Psoas muscle (tissue), 8 donors: ENCODE data around the gene PIMREG. TPM values are rescaled to one million over a fixed set of nuclear protein-coding genes. Genes with fewer than 3 reads are reported as not detected.
A peak's percentile ranks its signal among the peaks of the same experiment; 100 is the strongest.

ENCODE experiments used
- ATAC-seq, 4 donors: fragments of 200-7000 bp; cut with Tn5 transposase; one replicate each; pipeline ENCODE4 v1.9.1; 2020; ENCODE audit warnings: moderate library complexity in 3 of 4, mild to moderate bottlenecking in 2 of 4
- DNase-seq, 2 donors: peaks; one replicate each; pipeline ENCODE4 v3.0.0-alpha.2; 2020
- H3K27ac ChIP-seq: fragments of 200-600 bp; one replicate; pipeline ENCODE4 v1.8.0; 2022
- H3K27me3 ChIP-seq, 3 donors: fragments of 200-600 bp in 1 of 3; one replicate each; pipeline versions ENCODE4 v1.6.1 to v1.8.0; 2013 to 2022; ENCODE audit warnings: low read length in 2 of 3, mild to moderate bottlenecking in 2 of 3, moderate library complexity in 1 of 3; ENCODE audit not compliant: insufficient read depth in 3 of 3
- H3K36me3 ChIP-seq, 2 donors: fragments of 200-600 bp in 1 of 2; one replicate each; pipeline versions ENCODE4 v1.6.1 to v1.8.0; 2013 to 2022; ENCODE audit warnings: low read depth in 1 of 2, mild to moderate bottlenecking in 1 of 2, moderate library complexity in 1 of 2; ENCODE audit not compliant: insufficient read depth in 1 of 2
- H3K4me1 ChIP-seq: fragments of 200-600 bp; one replicate; pipeline ENCODE4 v1.8.0; 2022
- H3K4me3 ChIP-seq: fragments of 200-600 bp; one replicate; pipeline ENCODE4 v1.8.0; 2022; ENCODE audit warnings: mild to moderate bottlenecking
- H3K9me3 ChIP-seq: fragments of 200-600 bp; one replicate; pipeline ENCODE4 v1.8.0; 2022
- WGBS, 3 donors: extraction: QIAGEN DNeasy Blood & Tissue Kit; methylation state at CpG; one replicate each; pipeline versions ENCODE4 v1.1.6 to v1.1.7; 2013; 5-methylcytosine and 5-hydroxymethylcytosine counted together
- intact Hi-C, 2 donors: fragments of 100-400 bp; cut with DNase I; formaldehyde crosslinking; loops; one replicate each; pipeline versions ENCODE4 v1.11.0 to v1.14.2; 2022
- polyA plus RNA-seq, 3 donors: library from polyadenylated mRNA; stranded (reverse); fragments of 200-250 nt; gene quantifications; one replicate each; pipeline ENCODE4 v1.2.3, GENCODE V29; 2013
- total RNA-seq, 4 donors: library from RNA; stranded (reverse); fragmentation: NEBNext Ultra II Directional in 2 of 4; extraction: Animal tissue kit (Norgen Biotek cat#: 25700) in 2 of 4; gene quantifications; one replicate each; pipeline versions ENCODE4 v1.2.1 to v1.2.4, GENCODE V29; 2021 to 2023
- TF ChIP-seq, protein P1 (sequence below): fragments of 200-600 bp; IDR thresholded peaks from one replicate; pipeline ENCODE4 v1.8.0; 2022; ENCODE audit warnings: antibody characterized with exemption
- donor health status: healthy with polysubstance abuse.
- donor health status: DM: no; HTN: no; CAD: no; lungs with moderate emphysema.
- donor health status: Bipolar disorder and iron deficiency.
- donor health status: healthy.
- donor health status: DM: yes; HTN: yes; CAD: no.
- donor health status: DM: no; HTN: no; CAD: no.
- donor health status: DM: no; HTN: no; CAD: no.
- donor health status: DM: yes; HTN: yes; CAD: no.

Gene PIMREG
- total and polyA plus RNA-seq, 7 donors: 0.18 to 0.38 (median 0.21) TPM; not detected in 4

DNA sequence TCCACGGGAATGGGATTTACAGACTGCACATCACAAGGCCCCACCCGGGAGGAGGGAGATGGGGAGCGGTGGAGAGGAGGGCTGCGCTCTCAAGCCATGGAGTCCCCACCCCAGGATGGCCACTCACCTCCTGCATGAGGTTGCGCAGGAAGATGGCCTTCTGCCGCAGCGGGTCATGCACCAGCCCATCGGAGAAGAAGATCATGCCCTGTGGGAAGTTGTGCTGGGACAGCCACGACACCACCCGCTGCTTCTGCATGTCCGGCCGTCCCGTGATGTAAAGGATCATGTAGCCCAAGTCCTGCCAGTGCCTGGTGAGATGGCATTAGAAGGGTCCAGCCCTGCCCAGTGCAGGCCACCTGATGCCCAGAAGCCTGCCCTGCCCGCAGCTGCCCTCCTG lies 17.0 kb downstream of the PIMREG start:
- ATAC-seq: no peak
- TF ChIP-seq, protein P1, sequence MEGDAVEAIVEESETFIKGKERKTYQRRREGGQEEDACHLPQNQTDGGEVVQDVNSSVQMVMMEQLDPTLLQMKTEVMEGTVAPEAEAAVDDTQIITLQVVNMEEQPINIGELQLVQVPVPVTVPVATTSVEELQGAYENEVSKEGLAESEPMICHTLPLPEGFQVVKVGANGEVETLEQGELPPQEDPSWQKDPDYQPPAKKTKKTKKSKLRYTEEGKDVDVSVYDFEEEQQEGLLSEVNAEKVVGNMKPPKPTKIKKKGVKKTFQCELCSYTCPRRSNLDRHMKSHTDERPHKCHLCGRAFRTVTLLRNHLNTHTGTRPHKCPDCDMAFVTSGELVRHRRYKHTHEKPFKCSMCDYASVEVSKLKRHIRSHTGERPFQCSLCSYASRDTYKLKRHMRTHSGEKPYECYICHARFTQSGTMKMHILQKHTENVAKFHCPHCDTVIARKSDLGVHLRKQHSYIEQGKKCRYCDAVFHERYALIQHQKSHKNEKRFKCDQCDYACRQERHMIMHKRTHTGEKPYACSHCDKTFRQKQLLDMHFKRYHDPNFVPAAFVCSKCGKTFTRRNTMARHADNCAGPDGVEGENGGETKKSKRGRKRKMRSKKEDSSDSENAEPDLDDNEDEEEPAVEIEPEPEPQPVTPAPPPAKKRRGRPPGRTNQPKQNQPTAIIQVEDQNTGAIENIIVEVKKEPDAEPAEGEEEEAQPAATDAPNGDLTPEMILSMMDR: no peak
- peaks cover 0 to 9% (median 0%) of the 10 kb centered on the region in 3 donors for H3K27me3 ChIP-seq
- no peaks in the 10 kb centered on the region for H3K36me3 ChIP-seq
- WGBS, 3 donors: 88 to 98% (median 90%) methylated on average over 14 of the region's 14 CpGs
- peaks cover 3% of the 10 kb centered on the region for H3K4me1 ChIP-seq
- H3K9me3 ChIP-seq: no peaks in the 10 kb centered on the region
- peak in 1 of 2 donors; percentile 39 for DNase-seq
- no peak overlapping the region for H3K27ac ChIP-seq
- no peak overlapping the region for H3K4me3 ChIP-seq
- intact Hi-C loops: no loop called here

DNA sequence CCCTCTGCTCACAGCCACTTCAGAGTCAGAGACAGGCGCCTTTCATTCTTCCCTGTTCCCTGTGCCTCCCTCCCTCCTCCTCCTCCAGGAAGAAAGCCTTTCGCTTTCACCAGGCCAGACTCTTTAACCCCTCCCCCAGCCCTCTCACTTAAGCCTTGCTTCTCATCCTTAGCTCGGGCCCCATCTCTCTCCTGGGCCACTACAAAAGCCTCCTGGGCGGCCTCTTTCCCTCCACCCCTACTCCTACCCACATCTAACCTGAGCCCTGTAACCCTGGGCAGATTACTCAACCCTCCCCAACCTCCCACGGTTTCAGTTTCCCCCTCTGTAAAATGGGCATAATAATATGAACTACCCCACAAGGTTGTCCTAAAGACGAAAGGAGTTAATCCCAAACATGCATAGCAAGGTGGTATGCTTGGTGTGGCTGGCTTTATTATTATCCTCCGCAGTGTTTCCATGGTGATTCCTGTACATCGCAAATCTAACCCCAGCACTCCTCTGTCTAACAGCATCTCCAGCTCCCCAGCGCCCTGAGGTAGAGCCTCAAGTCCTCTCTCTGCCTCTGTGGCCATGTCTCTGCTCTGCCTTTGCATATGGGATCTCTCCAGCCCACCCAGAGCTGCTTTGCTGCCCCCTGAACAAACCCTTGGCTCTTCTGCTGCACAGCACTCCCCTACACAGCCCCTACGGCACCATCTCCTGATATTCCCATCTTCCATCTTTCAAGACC lies 17.7 kb downstream of the PIMREG start:
- peaks cover 0 to 3% (median 0%) of the 10 kb centered on the region in 3 donors for H3K27me3 ChIP-seq
- H3K27ac ChIP-seq: no peak overlapping the region
- DNase-seq (no peak), ATAC-seq (no peak)
- no peaks in the 10 kb centered on the region for H3K9me3 ChIP-seq
- TF ChIP-seq, protein P1: no peak
- 82 to 87% (median 83%) methylated on average over 10 of the region's 10 CpGs for WGBS, 3 donors
- peaks cover 3% of the 10 kb centered on the region for H3K4me1 ChIP-seq
- intact Hi-C loops: no loop called here
- no peak overlapping the region for H3K4me3 ChIP-seq
- H3K36me3 ChIP-seq: no peaks in the 10 kb centered on the region

- TF ChIP-seq, protein P1: no peak
- Histone ChIP-seq H3K36me3 (no peaks in the 10 kb centered on the region), H3K27ac (no peak overlapping the region), H3K27me3 (peaks cover 0 to 3% (median 0%) of the 10 kb centered on the region in 3 donors), H3K9me3 (no peaks in the 10 kb centered on the region), H3K4me1 (no peaks in the 10 kb centered on the region), H3K4me3 (no peak overlapping the region)
- DNase-seq: no peak
- intact Hi-C loops: no loop called here
- 84 to 95% (median 85%) methylated on average over 2 of the region's 2 CpGs for WGBS, 3 donors
- ATAC-seq: no peak
These were observed 18.4 kb downstream of the PIMREG start for GRCh38 chr17:6462692-6463091.

GRCh38 chr17:6463616-6464445 lies 19.6 kb downstream of the PIMREG start:
- Histone ChIP-seq H3K4me3 (no peak overlapping the region), H3K27me3 (peaks cover 0 to 3% (median 0%) of the 10 kb centered on the region in 3 donors), H3K9me3 (no peaks in the 10 kb centered on the region), H3K27ac (no peak overlapping the region), H3K36me3 (no peaks in the 10 kb centered on the region), H3K4me1 (no peaks in the 10 kb centered on the region)
- peak in 1 of 2 donors; percentile 42 for DNase-seq
- ATAC-seq: no peak
- 89 to 91% (median 90%) methylated on average over 24 of the region's 24 CpGs for WGBS, 3 donors
- TF ChIP-seq, protein P1: no peak
- intact Hi-C loops: no loop called here
